K562 (cell line): ENCODE data around the gene CCDC15. TPM values are rescaled to one million over a fixed set of nuclear protein-coding genes. Genes with fewer than 3 reads are reported as not detected.

Experiments used
- E2F3 ChIP-seq: fragments of 250-450 bp; sonication (Bioruptor Pico); IDR thresholded peaks from 2 replicates; pipeline ENCODE4 v1.4.0; 2020; ENCODE audit warnings: mild to moderate bottlenecking
- ERF ChIP-seq: fragments of 450-650 bp; formaldehyde crosslinking; IDR thresholded peaks from 2 replicates; pipeline ENCODE4 v1.4.0; 2020; ENCODE audit warnings: mild to moderate bottlenecking, mixed read lengths
- NFXL1 ChIP-seq: fragments of 450-650 bp; formaldehyde crosslinking; IDR thresholded peaks from 2 replicates; pipeline ENCODE4 v1.4.0; 2021; ENCODE audit warnings: mild to moderate bottlenecking
- SNIP1 ChIP-seq: fragments of 450-650 bp; IDR thresholded peaks from 2 replicates; pipeline ENCODE4 v1.7.1; 2017; ENCODE audit warnings: low read depth, mild to moderate bottlenecking
- ZNF184 ChIP-seq: sonication (generic); formaldehyde crosslinking; IDR thresholded peaks from 2 replicates; pipeline ENCODE4 v1.5.0; 2020; ENCODE audit warnings: missing genetic modification reagents
- ZNF282 ChIP-seq: sonication (generic); formaldehyde crosslinking; IDR thresholded peaks from 2 replicates; pipeline ENCODE4 v1.8.1; 2023; ENCODE audit warnings: missing genetic modification reagents
- ZNF584 ChIP-seq: fragments of 200-800 bp; sonication (Bioruptor generic); IDR thresholded peaks from 2 replicates; pipeline ENCODE4 v1.6.1; 2016; ENCODE audit warnings: low read depth, mild to moderate bottlenecking, missing genetic modification characterization, missing compliant biosample characterization
- polyA plus RNA-seq, 8 experiments: library from polyadenylated mRNA; depleted of rRNA in 4 of 8; stranded (reverse) in 5 of 8; unstranded in 3 of 8; fragments of >200 nt; fragmentation: Nextera tagmentation in 2 of 8; fragmentation: Illumina TruSeq in 1 of 8; extraction: Ambion mirVana in 2 of 8; extraction: Trizol in 1 of 8; gene quantifications; 2 replicates each; pipeline versions ENCODE4 v1.2.1 to v1.2.3, GENCODE V29; 2011 to 2014; ENCODE audit warnings: inconsistent platforms in 1 of 8, missing spikeins in 1 of 8
- total RNA-seq, 7 experiments: library from RNA; depleted of rRNA in 6 of 7; stranded (reverse); fragments of >200 nt in 6 of 7; fragmentation: Illumina TruSeq in 2 of 7; extraction: Trizol in 2 of 7; gene quantifications; 2 replicates each; pipeline versions ENCODE4 v1.2.1 to v1.2.3, GENCODE V29; 2011 to 2021; ENCODE audit warnings: low replicate concordance in 1 of 7
- TF ChIP-seq, protein P1 (sequence below): fragments of 450-650 bp; IDR thresholded peaks from 2 replicates; pipeline ENCODE4 v1.6.1; 2017; ENCODE audit warnings: mild to moderate bottlenecking, moderate library complexity
- TF ChIP-seq, protein P2 (sequence below): IDR thresholded peaks from 3 replicates; pipeline ENCODE4 v1.6.1; 2011; ENCODE audit warnings: borderline replicate concordance, mild to moderate bottlenecking; ENCODE audit not compliant: insufficient read length, insufficient read depth
- TF ChIP-seq, protein P3 (sequence below): sonication (generic); formaldehyde crosslinking; IDR thresholded peaks from 2 replicates; pipeline ENCODE4 v1.8.0; 2022; ENCODE audit warnings: missing genetic modification reagents, mild to moderate bottlenecking, borderline replicate concordance
- TF ChIP-seq, protein P4 (sequence below), 2 experiments: fragments of 450-650 bp; formaldehyde crosslinking in 1 of 2; IDR thresholded peaks; 2 replicates each; pipeline versions ENCODE4 v1.4.0 to v1.6.1; 2014 to 2020; ENCODE audit warnings: mild to moderate bottlenecking in 2 of 2, borderline replicate concordance in 1 of 2, low read depth in 1 of 2

Gene CCDC15
- total and polyA plus RNA-seq, 9 of the 15 experiments (the other 6 are each of a cell fraction or from before 2014, with no cell fraction given) = 1.9 to 9.2 (median 3.9) TPM

DNA sequence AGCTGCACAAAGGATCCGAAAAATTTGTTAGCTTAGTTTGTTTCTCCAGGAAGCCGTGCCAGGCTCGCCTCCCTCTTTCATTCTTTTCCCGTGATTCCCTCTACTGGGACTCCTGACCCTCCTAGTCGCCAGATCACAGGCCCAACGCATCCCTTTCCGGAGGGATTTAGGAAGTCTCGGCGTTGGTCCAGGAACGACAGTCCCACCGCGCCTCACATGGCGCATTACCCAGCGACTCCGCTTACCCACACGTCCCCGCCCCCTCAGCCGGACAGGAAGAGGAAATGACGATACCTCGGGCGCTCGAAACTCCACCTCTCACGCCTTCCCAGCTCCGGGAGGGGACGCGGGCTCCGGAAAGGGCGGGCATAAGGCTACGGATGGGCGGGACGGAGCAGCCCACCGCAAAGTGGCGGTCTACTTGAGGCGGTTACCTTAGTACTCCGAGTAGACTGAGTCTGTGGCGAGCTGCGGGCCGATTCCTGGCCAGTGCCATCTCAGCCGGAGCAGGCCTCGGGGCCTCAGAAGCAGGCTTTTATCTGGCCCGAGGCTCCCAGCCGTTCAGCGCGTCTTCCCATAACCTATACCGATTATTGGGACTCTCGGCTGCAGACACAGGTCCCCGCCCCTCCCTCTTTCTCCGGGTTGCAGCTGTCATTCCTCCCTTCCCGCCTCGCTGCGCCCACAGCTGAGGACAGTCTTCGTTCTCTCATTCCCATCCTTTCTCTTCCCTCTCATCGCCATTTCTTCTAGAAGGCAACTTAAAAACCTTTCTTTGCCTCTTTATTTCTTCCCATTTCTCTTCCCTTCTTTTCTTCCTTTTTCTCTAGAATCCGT is at the start of gene CCDC15 (continued):
- TF ChIP-seq ERF (CRISPR knock-in tag) (peak; percentile 24; the same call in 1 of the 2 replicates), NFXL1 (CRISPR knock-in tag) (no peak), SNIP1 (no peak), E2F3 (CRISPR knock-in tag) (0 out of 2 replicates have a peak, but pooled peaks have one; percentile 22), ZNF584 (CRISPR knock-in tag) (no peak), ZNF184 (CRISPR knock-in tag) (no peak), ZNF282 (no peak)
- TF ChIP-seq, protein P1, sequence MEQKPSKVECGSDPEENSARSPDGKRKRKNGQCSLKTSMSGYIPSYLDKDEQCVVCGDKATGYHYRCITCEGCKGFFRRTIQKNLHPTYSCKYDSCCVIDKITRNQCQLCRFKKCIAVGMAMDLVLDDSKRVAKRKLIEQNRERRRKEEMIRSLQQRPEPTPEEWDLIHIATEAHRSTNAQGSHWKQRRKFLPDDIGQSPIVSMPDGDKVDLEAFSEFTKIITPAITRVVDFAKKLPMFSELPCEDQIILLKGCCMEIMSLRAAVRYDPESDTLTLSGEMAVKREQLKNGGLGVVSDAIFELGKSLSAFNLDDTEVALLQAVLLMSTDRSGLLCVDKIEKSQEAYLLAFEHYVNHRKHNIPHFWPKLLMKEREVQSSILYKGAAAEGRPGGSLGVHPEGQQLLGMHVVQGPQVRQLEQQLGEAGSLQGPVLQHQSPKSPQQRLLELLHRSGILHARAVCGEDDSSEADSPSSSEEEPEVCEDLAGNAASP = no peak
- TF ChIP-seq, protein P2, sequence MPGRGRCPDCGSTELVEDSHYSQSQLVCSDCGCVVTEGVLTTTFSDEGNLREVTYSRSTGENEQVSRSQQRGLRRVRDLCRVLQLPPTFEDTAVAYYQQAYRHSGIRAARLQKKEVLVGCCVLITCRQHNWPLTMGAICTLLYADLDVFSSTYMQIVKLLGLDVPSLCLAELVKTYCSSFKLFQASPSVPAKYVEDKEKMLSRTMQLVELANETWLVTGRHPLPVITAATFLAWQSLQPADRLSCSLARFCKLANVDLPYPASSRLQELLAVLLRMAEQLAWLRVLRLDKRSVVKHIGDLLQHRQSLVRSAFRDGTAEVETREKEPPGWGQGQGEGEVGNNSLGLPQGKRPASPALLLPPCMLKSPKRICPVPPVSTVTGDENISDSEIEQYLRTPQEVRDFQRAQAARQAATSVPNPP = no peak
- TF ChIP-seq, protein P3, sequence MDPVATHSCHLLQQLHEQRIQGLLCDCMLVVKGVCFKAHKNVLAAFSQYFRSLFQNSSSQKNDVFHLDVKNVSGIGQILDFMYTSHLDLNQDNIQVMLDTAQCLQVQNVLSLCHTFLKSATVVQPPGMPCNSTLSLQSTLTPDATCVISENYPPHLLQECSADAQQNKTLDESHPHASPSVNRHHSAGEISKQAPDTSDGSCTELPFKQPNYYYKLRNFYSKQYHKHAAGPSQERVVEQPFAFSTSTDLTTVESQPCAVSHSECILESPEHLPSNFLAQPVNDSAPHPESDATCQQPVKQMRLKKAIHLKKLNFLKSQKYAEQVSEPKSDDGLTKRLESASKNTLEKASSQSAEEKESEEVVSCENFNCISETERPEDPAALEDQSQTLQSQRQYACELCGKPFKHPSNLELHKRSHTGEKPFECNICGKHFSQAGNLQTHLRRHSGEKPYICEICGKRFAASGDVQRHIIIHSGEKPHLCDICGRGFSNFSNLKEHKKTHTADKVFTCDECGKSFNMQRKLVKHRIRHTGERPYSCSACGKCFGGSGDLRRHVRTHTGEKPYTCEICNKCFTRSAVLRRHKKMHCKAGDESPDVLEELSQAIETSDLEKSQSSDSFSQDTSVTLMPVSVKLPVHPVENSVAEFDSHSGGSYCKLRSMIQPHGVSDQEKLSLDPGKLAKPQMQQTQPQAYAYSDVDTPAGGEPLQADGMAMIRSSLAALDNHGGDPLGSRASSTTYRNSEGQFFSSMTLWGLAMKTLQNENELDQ (CRISPR knock-in tag) = no peak
- TF ChIP-seq, protein P4, sequence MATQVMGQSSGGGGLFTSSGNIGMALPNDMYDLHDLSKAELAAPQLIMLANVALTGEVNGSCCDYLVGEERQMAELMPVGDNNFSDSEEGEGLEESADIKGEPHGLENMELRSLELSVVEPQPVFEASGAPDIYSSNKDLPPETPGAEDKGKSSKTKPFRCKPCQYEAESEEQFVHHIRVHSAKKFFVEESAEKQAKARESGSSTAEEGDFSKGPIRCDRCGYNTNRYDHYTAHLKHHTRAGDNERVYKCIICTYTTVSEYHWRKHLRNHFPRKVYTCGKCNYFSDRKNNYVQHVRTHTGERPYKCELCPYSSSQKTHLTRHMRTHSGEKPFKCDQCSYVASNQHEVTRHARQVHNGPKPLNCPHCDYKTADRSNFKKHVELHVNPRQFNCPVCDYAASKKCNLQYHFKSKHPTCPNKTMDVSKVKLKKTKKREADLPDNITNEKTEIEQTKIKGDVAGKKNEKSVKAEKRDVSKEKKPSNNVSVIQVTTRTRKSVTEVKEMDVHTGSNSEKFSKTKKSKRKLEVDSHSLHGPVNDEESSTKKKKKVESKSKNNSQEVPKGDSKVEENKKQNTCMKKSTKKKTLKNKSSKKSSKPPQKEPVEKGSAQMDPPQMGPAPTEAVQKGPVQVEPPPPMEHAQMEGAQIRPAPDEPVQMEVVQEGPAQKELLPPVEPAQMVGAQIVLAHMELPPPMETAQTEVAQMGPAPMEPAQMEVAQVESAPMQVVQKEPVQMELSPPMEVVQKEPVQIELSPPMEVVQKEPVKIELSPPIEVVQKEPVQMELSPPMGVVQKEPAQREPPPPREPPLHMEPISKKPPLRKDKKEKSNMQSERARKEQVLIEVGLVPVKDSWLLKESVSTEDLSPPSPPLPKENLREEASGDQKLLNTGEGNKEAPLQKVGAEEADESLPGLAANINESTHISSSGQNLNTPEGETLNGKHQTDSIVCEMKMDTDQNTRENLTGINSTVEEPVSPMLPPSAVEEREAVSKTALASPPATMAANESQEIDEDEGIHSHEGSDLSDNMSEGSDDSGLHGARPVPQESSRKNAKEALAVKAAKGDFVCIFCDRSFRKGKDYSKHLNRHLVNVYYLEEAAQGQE (IDR thresholded peaks at IDR 0.05; ENCODE audit: borderline replicate concordance) = no peak
- TF ChIP-seq, protein P4 (CRISPR knock-in tag; IDR thresholded peaks at IDR 0.05; ENCODE audit: low read depth) = no peak
